Right cardiac atrium (tissue), 5 donors: ENCODE results near the gene CD63. TPM values are rescaled to one million over a fixed set of nuclear protein-coding genes. Genes with fewer than 3 reads are reported as not detected.

Source experiments
- ATAC-seq, 2 donors: fragments of 200-7000 bp; cut with Tn5 transposase; one replicate each; pipeline versions ENCODE4 v1.8.0 to v1.9.1; 2020; ENCODE audit warnings: moderate library complexity in 2 of 2, mild to moderate bottlenecking in 1 of 2
- DNase-seq, 3 donors: peaks; one replicate each; pipeline ENCODE4 v3.0.0-alpha.2; 2020
- H3K27ac ChIP-seq: one replicate; pipeline ENCODE4 v1.5.1; 2013; ENCODE audit warnings: mild to moderate bottlenecking, low read length, control low read depth, moderate library complexity
- H3K27me3 ChIP-seq: one replicate; pipeline ENCODE4 v1.6.1; 2013; ENCODE audit not compliant: control insufficient read depth, insufficient read depth
- H3K4me1 ChIP-seq: one replicate; pipeline ENCODE4 v1.6.1; 2013; ENCODE audit warnings: low read length; ENCODE audit not compliant: control insufficient read depth, insufficient read depth
- H3K4me3 ChIP-seq: one replicate; pipeline ENCODE4 v1.5.1; 2013; ENCODE audit warnings: low read length, control low read depth
- H3K9me3 ChIP-seq: one replicate; pipeline ENCODE4 v1.6.1; 2013; ENCODE audit warnings: low read length; ENCODE audit not compliant: control insufficient read depth
- WGBS: extraction: QIAGEN DNeasy Blood & Tissue Kit; methylation state at CpG from one replicate; pipeline ENCODE4 v1.1.7; 2013; 5-methylcytosine and 5-hydroxymethylcytosine counted together
- intact Hi-C, 4 donors: fragments of 100-400 bp; cut with DNase I; formaldehyde crosslinking; loops; one replicate each; pipeline versions ENCODE4 v1.11.0 to v1.14.0; 2022 to 2023
- polyA plus RNA-seq: library from polyadenylated mRNA; stranded (reverse); fragments of 200-250 nt; gene quantifications from one replicate; pipeline ENCODE4 v1.2.3, GENCODE V29; 2013
- total RNA-seq, 4 donors: library from RNA; stranded (reverse); fragmentation: NEBNext Ultra II Directional; extraction: Animal tissue kit (Norgen Biotek cat#: 25700); gene quantifications; one replicate each; pipeline ENCODE4 v1.2.1, GENCODE V29; 2021
- donor health status: healthy with polysubstance abuse.
- donor health status: DM: no; HTN: yes; CAD: no.
- donor health status: DM: no; HTN: no; CAD: no.
- donor health status: DM: no; HTN: yes; CAD: no; lungs with severe emphysema.
- donor health status: DM: yes; HTN: yes; CAD: no.

Gene CD63
- total and polyA plus RNA-seq, 5 donors: 1,076 to 1,430 (median 1,301) TPM

DNA sequence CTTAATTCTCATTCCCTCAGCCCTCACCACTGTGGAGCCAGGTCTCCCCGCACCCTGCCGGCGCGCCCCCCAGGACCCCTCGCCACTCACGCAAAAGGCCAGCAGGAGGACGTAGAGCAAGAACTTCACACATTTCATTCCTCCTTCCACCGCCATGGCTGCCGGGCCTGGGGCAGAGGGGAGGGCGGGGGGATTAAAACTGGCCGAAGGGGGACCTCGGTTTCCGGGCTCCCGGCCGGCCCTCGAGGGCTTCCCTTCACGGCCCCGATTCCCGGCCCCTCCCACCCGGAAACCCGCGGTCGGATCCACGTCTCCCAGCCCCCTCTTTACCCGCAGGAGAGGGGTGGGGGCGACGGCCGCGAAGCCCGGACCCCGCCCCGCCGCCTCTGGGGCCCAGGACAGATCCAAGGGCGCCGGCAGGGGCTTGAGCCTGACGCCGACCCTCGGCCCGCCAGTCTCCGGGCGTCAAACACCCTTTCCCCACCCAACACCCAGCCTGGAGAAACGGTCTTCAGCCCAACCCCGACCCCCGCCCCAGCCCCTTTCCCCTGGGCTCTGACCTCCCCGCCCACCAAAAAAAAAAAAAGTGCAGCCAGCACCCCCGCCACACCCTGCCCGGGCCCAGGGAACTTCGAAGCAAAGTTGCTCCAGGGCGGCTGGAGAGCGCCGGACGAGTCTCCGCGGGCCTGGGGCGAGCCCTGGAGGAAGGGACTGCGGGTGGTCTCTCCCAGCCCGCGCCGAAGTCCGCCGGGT is 447 bp downstream of the CD63 start:
- Histone ChIP-seq H3K27me3 (no peaks in the 10 kb centered on the region), H3K4me3 (peak overlapping the region; percentile 97), H3K27ac (peak overlapping the region; percentile 99), H3K4me1 (peaks cover 4% of the 10 kb centered on the region), H3K9me3 (no peaks in the 10 kb centered on the region)
- DNase-seq (peak; percentile 83 to 94 (median 94)), ATAC-seq (peak; percentile 41 to 55)
- under 1% methylated on average over 61 of the region's 61 CpGs for WGBS
- intact Hi-C loops: no loop called here

- WGBS: 3% methylated on average over 9 of the region's 9 CpGs
- ATAC-seq (peak; percentile 3 to 5), DNase-seq (peak; percentile 79 to 88 (median 83))
- no peaks in the 10 kb centered on the region for H3K9me3 ChIP-seq
- H3K4me3 ChIP-seq: peak overlapping the region; percentile 97
- intact Hi-C loops: no loop called here
- H3K27ac ChIP-seq: peak overlapping the region; percentile 99
- H3K27me3 ChIP-seq: no peaks in the 10 kb centered on the region
- H3K4me1 ChIP-seq: peaks cover 4% of the 10 kb centered on the region
Measured at GRCh38 chr12:55727643-55728185, 1.1 kb downstream of the CD63 start.

GRCh38 chr12:55726971-55727370 is 1.8 kb downstream of the CD63 start:
- Histone ChIP-seq H3K4me3 (peak overlapping the region; percentile 97), H3K9me3 (no peaks in the 10 kb centered on the region), H3K27me3 (no peaks in the 10 kb centered on the region), H3K27ac (peak overlapping the region; percentile 99), H3K4me1 (peaks cover 4% of the 10 kb centered on the region)
- peak in 2 of 3 donors; percentile 58 to 65 for DNase-seq
- intact Hi-C loops: no loop called here
- WGBS: 37% methylated on average over 10 of the region's 10 CpGs
- ATAC-seq: no peak

GRCh38 chr12:55725556-55725955 is 3.3 kb downstream of the CD63 start:
- Histone ChIP-seq H3K9me3 (no peaks in the 10 kb centered on the region), H3K27ac (peak overlapping the region; percentile 8), H3K4me1 (peaks cover 7% of the 10 kb centered on the region), H3K4me3 (no peak overlapping the region), H3K27me3 (no peaks in the 10 kb centered on the region)
- intact Hi-C loops: no loop called here
- ATAC-seq (no peak), DNase-seq (peak in 1 of 3 donors; percentile 54)
- 39% methylated on average over 3 of the region's 3 CpGs for WGBS

DNA sequence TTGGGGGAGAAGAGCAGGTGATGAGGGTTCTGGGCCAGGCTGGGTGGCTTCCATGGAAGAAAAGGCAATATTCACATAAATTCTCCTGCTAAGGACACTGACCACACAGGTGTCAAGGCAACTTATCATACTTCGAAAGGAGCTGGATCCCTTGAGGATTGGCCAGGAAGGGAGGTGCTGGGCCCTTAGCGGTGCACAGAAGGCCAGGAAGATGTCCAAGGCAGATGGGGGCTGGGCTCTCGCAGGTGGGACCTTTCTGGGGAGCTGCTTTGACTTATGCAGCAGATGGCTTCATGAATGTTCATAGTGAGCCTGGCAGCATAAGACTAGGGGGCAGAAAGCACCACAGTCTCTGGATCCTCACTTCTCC is 3.9 kb downstream of the CD63 start:
- no peak for ATAC-seq
- Histone ChIP-seq H3K4me1 (peaks cover 10% of the 10 kb centered on the region), H3K27me3 (no peaks in the 10 kb centered on the region), H3K9me3 (no peaks in the 10 kb centered on the region), H3K27ac (peak overlapping the region; percentile 33), H3K4me3 (no peak overlapping the region)
- intact Hi-C loops: loop anchor here in 1 of 4 donors (5.0 kb wide), 1 partner anchor 43 kb away; a partner anchor contains a TSS
- DNase-seq: peak in 1 of 3 donors; percentile 52
- 48% methylated on average over 3 of the region's 3 CpGs for WGBS

DNA sequence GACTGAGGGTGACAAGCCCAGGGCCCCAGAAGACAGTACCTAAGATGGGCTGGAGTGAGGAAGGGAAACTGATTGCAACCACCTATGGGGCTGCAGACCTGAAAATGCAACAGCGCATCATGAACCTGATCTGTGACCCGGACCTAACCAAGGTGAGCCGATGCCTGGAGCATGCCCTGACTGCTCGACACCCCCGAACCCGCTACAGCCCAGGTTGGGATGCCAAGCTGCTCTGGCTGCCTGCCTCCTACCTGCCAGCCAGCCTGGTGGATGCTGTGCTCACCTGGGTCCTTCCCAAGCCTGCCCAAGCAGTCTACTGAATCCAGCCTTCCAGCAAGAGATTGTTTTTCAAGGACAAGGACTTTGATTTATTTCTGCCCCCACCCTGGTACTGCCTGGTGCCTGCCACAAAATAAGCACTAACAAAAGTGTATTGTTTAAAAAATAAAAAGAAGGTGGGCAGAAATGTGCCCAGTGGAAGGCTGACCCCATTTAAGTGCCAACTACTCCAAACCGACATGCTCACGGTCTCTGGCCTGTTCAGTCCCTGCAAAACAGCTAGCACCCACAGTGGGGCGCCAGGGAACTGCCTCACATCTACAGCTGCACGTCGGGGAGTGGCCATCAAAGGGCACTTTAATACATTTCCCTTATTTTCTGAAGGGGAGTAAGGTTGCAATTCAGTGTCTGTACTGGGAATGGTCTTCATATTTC is 4.4 kb downstream of the CD63 start:
- Histone ChIP-seq H3K4me1 (peaks cover 14% of the 10 kb centered on the region), H3K4me3 (no peak overlapping the region), H3K27ac (peak overlapping the region; percentile 33), H3K9me3 (no peaks in the 10 kb centered on the region), H3K27me3 (no peaks in the 10 kb centered on the region)
- no peak for ATAC-seq
- WGBS: 54% methylated on average over 11 of the region's 11 CpGs
- intact Hi-C loops: loop anchor here in 1 of 4 donors (5.0 kb wide), 1 partner anchor 42 kb away; a partner anchor contains a TSS
- DNase-seq: peak; percentile 70 to 90 (median 83)

- 33% methylated on average over 10 of the region's 10 CpGs for WGBS
- ATAC-seq (no peak), DNase-seq (peak in 1 of 3 donors; percentile 63)
- peak overlapping the region; percentile 16 for H3K27ac ChIP-seq
- H3K27me3 ChIP-seq: no peaks in the 10 kb centered on the region
- peaks cover 16% of the 10 kb centered on the region for H3K4me1 ChIP-seq
- no peaks in the 10 kb centered on the region for H3K9me3 ChIP-seq
- intact Hi-C loops: loop anchor here in 1 of 4 donors (5.0 kb wide), 1 partner anchor 41 kb away; a partner anchor contains a TSS
- H3K4me3 ChIP-seq: no peak overlapping the region
Measured at GRCh38 chr12:55723516-55724225, 5.1 kb downstream of the CD63 start.

DNA sequence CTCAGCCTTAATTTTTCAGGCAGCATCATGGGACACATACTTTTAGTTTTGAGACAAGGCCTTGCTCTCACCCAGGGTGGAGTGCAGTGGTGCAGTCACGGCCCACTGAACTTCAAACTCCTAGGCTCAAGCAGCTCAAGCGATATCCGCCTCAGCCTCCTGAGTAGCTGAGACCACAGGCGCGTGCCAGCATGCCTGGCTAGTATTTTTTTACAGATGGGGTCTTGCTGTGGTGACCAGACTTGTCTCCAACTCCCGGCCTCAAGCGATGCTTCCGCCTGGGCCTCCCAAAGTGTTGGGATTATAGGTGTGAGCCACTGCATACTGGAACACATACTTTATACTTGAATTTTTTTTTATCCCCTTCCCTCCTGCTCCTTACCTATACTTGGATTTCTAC is 5.9 kb downstream of the CD63 start:
- no peaks in the 10 kb centered on the region for H3K9me3 ChIP-seq
- 89% methylated on average over 8 of the region's 8 CpGs for WGBS
- no peaks in the 10 kb centered on the region for H3K27me3 ChIP-seq
- intact Hi-C loops: loop anchor here in 1 of 4 donors (5.0 kb wide), 1 partner anchor 41 kb away; a partner anchor contains a TSS
- peak in 1 of 3 donors; percentile 52 for DNase-seq
- H3K4me1 ChIP-seq: peaks cover 22% of the 10 kb centered on the region
- H3K27ac ChIP-seq: peak overlapping the region; percentile 16
- H3K4me3 ChIP-seq: no peak overlapping the region
- no peak for ATAC-seq

- no peaks in the 10 kb centered on the region for H3K9me3 ChIP-seq
- intact Hi-C loops: loop anchor here in 1 of 4 donors (5.0 kb wide), 1 partner anchor 39 kb away; a partner anchor contains a TSS
- peak; percentile 30 to 73 (median 61) for DNase-seq
- H3K27ac ChIP-seq: peak overlapping the region; percentile 65
- H3K4me1 ChIP-seq: peaks cover 29% of the 10 kb centered on the region
- WGBS: 62% methylated on average over 14 of the region's 14 CpGs
- ATAC-seq: no peak
- H3K4me3 ChIP-seq: no peak overlapping the region
- no peaks in the 10 kb centered on the region for H3K27me3 ChIP-seq
Measured at GRCh38 chr12:55721601-55722213, 7.1 kb downstream of the CD63 start.

DNA sequence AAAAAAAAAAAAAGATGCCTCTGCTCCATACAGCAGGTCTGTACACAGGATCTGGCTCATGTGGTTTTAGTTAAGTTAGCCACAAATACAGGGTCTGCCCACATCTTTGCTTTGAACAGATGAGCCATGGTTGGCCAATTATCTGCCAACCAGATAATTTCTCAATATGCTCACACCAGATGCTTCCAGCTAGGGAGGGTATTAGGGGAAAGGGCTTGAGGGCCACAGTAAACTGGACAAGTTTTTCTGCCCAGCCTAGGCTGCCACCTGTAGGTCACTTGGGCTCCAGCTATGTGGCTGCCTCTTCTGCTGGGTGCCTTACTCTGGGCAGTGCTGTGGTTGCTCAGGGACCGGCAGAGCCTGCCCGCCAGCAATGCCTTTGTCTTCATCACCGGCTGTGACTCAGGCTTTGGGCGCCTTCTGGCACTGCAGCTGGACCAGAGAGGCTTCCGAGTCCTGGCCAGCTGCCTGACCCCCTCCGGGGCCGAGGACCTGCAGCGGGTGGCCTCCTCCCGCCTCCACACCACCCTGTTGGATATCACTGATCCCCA is 7.8 kb downstream of the CD63 start:
- 25% methylated on average over 9 of the region's 9 CpGs for WGBS
- H3K9me3 ChIP-seq: no peaks in the 10 kb centered on the region
- intact Hi-C loops: loop anchor here in 1 of 4 donors (5.0 kb wide), 1 partner anchor 39 kb away; a partner anchor contains a TSS
- H3K27ac ChIP-seq: peak overlapping the region; percentile 65
- H3K27me3 ChIP-seq: no peaks in the 10 kb centered on the region
- H3K4me3 ChIP-seq: no peak overlapping the region
- peaks cover 29% of the 10 kb centered on the region for H3K4me1 ChIP-seq
- peak; percentile 85 to 89 (median 86) for DNase-seq
- peak; percentile 51 to 53 for ATAC-seq
